Thoracic aorta (tissue), 2 donors: Measurements from ENCODE around the gene MYRIP. TPM values are rescaled to one million over a fixed set of nuclear protein-coding genes. Genes with fewer than 3 reads are reported as not detected.

Experiments
- ATAC-seq: fragments of 150-250 bp; one replicate; pipeline ENCODE4 v1.8.0; 2017; ENCODE audit warnings: low read depth; ENCODE audit not compliant: insufficient number of reproducible peaks, low FRiP score
- DNase-seq: peaks from one replicate; pipeline ENCODE4 v3.0.0-alpha.2; 2020; ENCODE audit warnings: low spot score
- H3K27ac ChIP-seq, 2 donors: fragments of 200-600 bp; sonication (generic); 1 replicate in 1 of 2; 2 replicates in 1 of 2; pipeline ENCODE4 v1.5.1; 2016; ENCODE audit warnings: mild to moderate bottlenecking in 2 of 2, moderate library complexity in 2 of 2
- H3K27me3 ChIP-seq: fragments of 200-600 bp; sonication (generic); replicated peaks from 2 replicates; pipeline ENCODE4 v1.6.0; 2016; ENCODE audit warnings: mild to moderate bottlenecking; ENCODE audit not compliant: insufficient read depth
- H3K36me3 ChIP-seq: fragments of 200-600 bp; sonication (generic); one replicate; pipeline ENCODE4 v1.5.1; 2016
- H3K4me1 ChIP-seq, 2 donors: fragments of 200-600 bp; sonication (generic); 1 replicate in 1 of 2; 2 replicates in 1 of 2; pipeline versions ENCODE4 v1.5.1 to v1.6.0; 2016; ENCODE audit warnings: low read depth in 2 of 2, mild to moderate bottlenecking in 1 of 2; ENCODE audit not compliant: control insufficient read depth in 1 of 2
- H3K4me3 ChIP-seq: fragments of 200-600 bp; sonication (generic); 2 replicates; pipeline ENCODE4 v1.5.1; 2016; ENCODE audit warnings: mild to moderate bottlenecking
- H3K9me3 ChIP-seq: fragments of 200-600 bp; sonication (generic); 2 replicates; pipeline ENCODE4 v1.5.1; 2016
- total RNA-seq, 2 donors: library from RNA; depleted of rRNA; stranded (reverse); fragments of >200 nt; gene quantifications; one replicate each; pipeline versions ENCODE4 v1.1.0 to v1.2.3, GENCODE V29; 2016
- TF ChIP-seq, protein P1 (sequence below): fragments of 200-600 bp; sonication (generic); IDR thresholded peaks from one replicate; pipeline ENCODE4 v1.5.1; 2019; ENCODE audit warnings: antibody characterized with exemption

Gene MYRIP
- total RNA-seq, 2 donors from 2014 or later = 1.5 to 5.1 TPM

DNA sequence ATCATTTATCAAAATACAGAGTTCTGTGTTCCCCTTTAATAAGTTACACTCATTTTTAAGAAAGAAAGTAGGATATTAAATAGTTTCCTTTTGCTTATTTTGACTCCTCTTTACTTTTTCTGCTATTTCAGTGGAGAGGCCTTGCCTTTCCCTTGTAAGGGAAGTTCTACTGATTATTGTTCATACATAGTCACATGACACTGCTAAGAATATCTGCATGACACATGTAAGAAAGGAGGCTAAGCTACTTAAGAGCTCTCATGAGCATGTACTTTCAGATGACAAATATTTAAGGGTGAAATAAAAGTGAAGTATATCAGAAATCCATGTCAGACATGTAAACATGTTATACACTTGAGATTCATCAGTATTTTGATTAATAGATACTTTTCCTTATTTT is 39.0 kb downstream of the MYRIP start:
- DNase-seq (no peak), ATAC-seq (no peak)
- Histone ChIP-seq H3K9me3 (no peaks in the 10 kb centered on the region), H3K27ac (no peak overlapping the region), H3K36me3 (no peaks in the 10 kb centered on the region), H3K4me1 (no peaks in the 10 kb centered on the region), H3K4me3 (no peak overlapping the region), H3K27me3 (no peaks in the 10 kb centered on the region)
- TF ChIP-seq, protein P1, sequence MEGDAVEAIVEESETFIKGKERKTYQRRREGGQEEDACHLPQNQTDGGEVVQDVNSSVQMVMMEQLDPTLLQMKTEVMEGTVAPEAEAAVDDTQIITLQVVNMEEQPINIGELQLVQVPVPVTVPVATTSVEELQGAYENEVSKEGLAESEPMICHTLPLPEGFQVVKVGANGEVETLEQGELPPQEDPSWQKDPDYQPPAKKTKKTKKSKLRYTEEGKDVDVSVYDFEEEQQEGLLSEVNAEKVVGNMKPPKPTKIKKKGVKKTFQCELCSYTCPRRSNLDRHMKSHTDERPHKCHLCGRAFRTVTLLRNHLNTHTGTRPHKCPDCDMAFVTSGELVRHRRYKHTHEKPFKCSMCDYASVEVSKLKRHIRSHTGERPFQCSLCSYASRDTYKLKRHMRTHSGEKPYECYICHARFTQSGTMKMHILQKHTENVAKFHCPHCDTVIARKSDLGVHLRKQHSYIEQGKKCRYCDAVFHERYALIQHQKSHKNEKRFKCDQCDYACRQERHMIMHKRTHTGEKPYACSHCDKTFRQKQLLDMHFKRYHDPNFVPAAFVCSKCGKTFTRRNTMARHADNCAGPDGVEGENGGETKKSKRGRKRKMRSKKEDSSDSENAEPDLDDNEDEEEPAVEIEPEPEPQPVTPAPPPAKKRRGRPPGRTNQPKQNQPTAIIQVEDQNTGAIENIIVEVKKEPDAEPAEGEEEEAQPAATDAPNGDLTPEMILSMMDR = no peak

DNA sequence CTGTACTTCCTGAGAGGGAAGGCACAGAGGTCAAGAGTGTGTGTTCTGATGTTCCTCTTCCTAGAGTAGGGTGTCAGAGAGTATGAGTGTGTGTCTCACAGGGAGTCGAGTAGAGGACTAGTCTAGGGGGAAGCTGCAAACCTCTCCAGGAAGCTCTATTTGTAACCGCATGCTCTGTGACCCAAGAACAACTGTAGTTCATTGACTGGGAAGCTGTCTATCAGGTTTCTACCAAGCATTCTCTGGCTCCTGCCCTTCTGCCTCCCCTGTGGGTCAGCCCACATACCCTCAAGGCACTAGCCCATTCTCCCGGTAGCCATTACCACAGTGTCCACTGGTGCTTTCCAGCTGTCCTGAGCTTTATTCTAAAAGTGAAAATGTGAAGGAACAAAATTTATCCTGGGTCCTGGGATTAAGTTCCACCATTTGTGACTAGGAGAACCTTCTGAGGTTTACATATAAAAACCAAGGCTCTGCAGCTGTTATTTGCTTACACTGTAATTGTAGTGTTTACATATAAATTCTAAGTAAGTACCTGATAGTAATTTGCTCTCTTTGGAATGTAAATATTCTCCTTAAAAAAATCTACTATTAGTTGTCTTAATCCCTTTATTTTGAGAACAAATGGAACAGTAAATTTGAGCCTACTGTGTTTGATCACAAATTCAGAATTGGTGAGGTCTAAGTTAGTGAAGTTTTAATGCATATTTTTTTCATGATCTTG is 40.7 kb downstream of the MYRIP start:
- Histone ChIP-seq H3K4me1 (no peaks in the 10 kb centered on the region), H3K36me3 (no peaks in the 10 kb centered on the region), H3K9me3 (no peaks in the 10 kb centered on the region), H3K4me3 (no peak overlapping the region), H3K27me3 (no peaks in the 10 kb centered on the region), H3K27ac (no peak overlapping the region)
- TF ChIP-seq, protein P1 = no peak
- no peak for ATAC-seq
- DNase-seq = no peak

DNA sequence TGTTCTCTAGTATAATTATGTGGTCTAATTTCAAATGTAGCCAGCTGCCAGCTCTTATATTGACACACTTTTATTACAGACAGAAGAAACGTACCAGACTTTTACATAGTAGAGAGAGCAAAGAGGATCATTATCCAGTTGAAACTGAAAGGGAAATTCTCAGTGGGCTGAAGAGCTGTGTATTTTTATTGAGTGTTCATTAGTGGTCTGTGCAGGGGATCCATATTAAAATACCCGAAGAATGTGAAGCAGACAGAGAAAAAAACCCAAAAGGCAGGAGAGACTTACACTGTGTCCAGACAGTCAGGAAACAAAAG is 41.3 kb downstream of the MYRIP start:
- DNase-seq = no peak
- ATAC-seq = no peak
- TF ChIP-seq, protein P1 = no peak

DNA sequence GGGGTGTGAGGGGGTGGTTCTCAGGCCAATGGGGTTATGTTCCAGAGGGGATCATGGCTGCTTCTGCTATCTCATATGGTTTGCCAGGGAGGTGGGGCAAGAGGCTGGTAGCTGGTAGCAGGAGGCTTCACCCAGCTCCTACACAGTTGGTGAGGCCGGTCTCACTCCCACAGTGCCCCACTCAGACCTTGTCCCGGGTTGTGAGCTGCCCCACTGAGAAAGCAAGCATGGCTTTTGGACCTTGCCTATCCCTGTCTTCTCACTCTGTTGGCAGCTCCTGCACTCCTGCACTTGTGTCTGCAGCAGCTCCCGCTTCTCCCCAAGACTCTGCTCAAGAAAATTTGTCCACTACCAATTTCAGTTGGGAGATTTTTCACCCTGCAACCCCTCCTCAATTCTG is 46.1 kb downstream of the MYRIP start:
- Histone ChIP-seq H3K27ac (no peak overlapping the region), H3K4me3 (no peak overlapping the region), H3K9me3 (no peaks in the 10 kb centered on the region), H3K4me1 (no peaks in the 10 kb centered on the region), H3K36me3 (no peaks in the 10 kb centered on the region), H3K27me3 (no peaks in the 10 kb centered on the region)
- TF ChIP-seq, protein P1 = no peak
- ATAC-seq (no peak), DNase-seq (no peak)

More for the DNA sequence above, 41.3 kb downstream of the MYRIP start:
- no peak overlapping the region for H3K4me3 ChIP-seq
- no peaks in the 10 kb centered on the region for H3K27me3 ChIP-seq
- no peaks in the 10 kb centered on the region for H3K9me3 ChIP-seq
- no peaks in the 10 kb centered on the region for H3K36me3 ChIP-seq
- H3K27ac ChIP-seq = no peak overlapping the region
- H3K4me1 ChIP-seq = no peaks in the 10 kb centered on the region

DNA sequence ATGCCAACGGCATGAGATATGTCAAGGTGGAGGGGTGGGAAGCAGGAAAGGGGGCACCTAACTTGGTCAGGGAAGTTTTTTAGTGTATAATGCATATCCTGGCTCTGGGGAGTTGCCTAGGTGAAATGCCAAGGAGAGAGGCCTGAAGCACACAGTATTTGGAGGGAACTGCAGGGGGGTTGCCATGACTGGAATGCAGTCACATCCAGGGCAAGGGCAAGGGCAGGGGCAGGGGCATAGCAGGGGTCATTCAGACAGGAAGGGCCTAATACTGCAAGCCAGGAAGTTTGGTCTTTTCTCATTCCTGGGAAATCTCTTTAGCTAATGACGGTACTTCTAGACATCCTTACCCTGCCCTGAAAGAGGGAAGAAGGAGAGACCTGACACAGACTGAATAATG is 60.5 kb downstream of the MYRIP start:
- ATAC-seq (no peak), DNase-seq (no peak)
- H3K36me3 ChIP-seq = no peaks in the 10 kb centered on the region
- H3K9me3 ChIP-seq = no peaks in the 10 kb centered on the region
- TF ChIP-seq, protein P1 = no peak
- H3K4me1 ChIP-seq = no peaks in the 10 kb centered on the region
- no peak overlapping the region for H3K4me3 ChIP-seq
- no peak overlapping the region for H3K27ac ChIP-seq
- H3K27me3 ChIP-seq = no peaks in the 10 kb centered on the region
